ENCODE data around the gene ZSWIM5. TPM values are rescaled to one million over a fixed set of nuclear protein-coding genes. Genes with fewer than 3 reads are reported as not detected.
A peak's percentile ranks its signal among the peaks of the same experiment; 100 is the strongest.
"Not testable (repeated sequence)": the region's sequence is repeated elsewhere in the genome, so short reads cannot be mapped to it uniquely, and the experiment has no call there.

ZSWIM5 gene
- total RNA-seq: 1 to 10 TPM; 2.0 to 3.5 TPM

- ATAC-seq (ENCODE audit: insufficient number of reproducible peaks, low FRiP score, low read depth) (peak; percentile 59), DNase-seq (ENCODE audit: low spot score) (no peak)
- no peak for TF ChIP-seq CTCF (IDR thresholded peaks at IDR 0.05)
- Histone ChIP-seq H3K27ac (peak within 1 kb of the TSS; percentile 71 to 73), H3K27me3 (replicated peaks; ENCODE audit: insufficient read depth) (no peaks in the 10 kb centered on the region), H3K9me3 (no peaks in the 10 kb centered on the region), H3K4me3 (peak within 1 kb of the TSS; percentile 82), H3K4me1 (ENCODE audit: control insufficient read depth in 1 of 2, low read depth in 2 of 2) (peaks cover 0 to 7% of the 10 kb centered on the region in 2 donors), H3K36me3 (no peaks in the 10 kb centered on the region)
Measured at GRCh38 chr1:45205910-45206721, at the start of gene ZSWIM5. Gene ZSWIM5 (minus strand): TSS chr1:45206605. CDS start chr1:45206350, 255 bp downstream.

- no peak for ATAC-seq (ENCODE audit: insufficient number of reproducible peaks, low FRiP score, low read depth)
- no peak overlapping the region for H3K4me3 ChIP-seq
- no peaks in the 10 kb centered on the region for H3K36me3 ChIP-seq
- TF ChIP-seq CTCF (IDR thresholded peaks at IDR 0.05): no peak
- no peak for DNase-seq (ENCODE audit: low spot score)
- peaks cover 9% of the 10 kb centered on the region for H3K9me3 ChIP-seq
- no peak overlapping the region for H3K27ac ChIP-seq
- no peaks in the 10 kb centered on the region for H3K27me3 ChIP-seq (replicated peaks; ENCODE audit: insufficient read depth)
- H3K4me1 ChIP-seq (ENCODE audit: control insufficient read depth in 1 of 2, low read depth in 2 of 2): no peaks in the 10 kb centered on the region
Measured at GRCh38 chr1:45254490-45254889, 48.1 kb upstream of the ZSWIM5 start.

GRCh38 chr1:45250544-45250943 lies 44.1 kb upstream of the ZSWIM5 start:
- no peak for ATAC-seq (ENCODE audit: insufficient number of reproducible peaks, low FRiP score, low read depth)
- no peaks in the 10 kb centered on the region for H3K9me3 ChIP-seq
- TF ChIP-seq CTCF (IDR thresholded peaks at IDR 0.05): no peak
- H3K27me3 ChIP-seq (replicated peaks; ENCODE audit: insufficient read depth): no peaks in the 10 kb centered on the region
- no peak for DNase-seq (ENCODE audit: low spot score)
- H3K4me3 ChIP-seq: no peak overlapping the region
- H3K4me1 ChIP-seq (ENCODE audit: control insufficient read depth in 1 of 2, low read depth in 2 of 2): no peaks in the 10 kb centered on the region
- no peak overlapping the region for H3K27ac ChIP-seq
- H3K36me3 ChIP-seq: no peaks in the 10 kb centered on the region

- ATAC-seq (ENCODE audit: insufficient number of reproducible peaks, low FRiP score, low read depth); H3K4me3 ChIP-seq; DNase-seq (ENCODE audit: low spot score); H3K27ac ChIP-seq; H3K9me3 ChIP-seq; H3K4me1 ChIP-seq (ENCODE audit: control insufficient read depth in 1 of 2, low read depth in 2 of 2); H3K27me3 ChIP-seq (replicated peaks; ENCODE audit: insufficient read depth); H3K36me3 ChIP-seq: not testable (repeated sequence)
Measured at GRCh38 chr1:45248004-45248403, 41.6 kb upstream of the ZSWIM5 start.

- ATAC-seq (ENCODE audit: insufficient number of reproducible peaks, low FRiP score, low read depth): peak; percentile 87
- Histone ChIP-seq H3K9me3 (no peaks in the 10 kb centered on the region), H3K4me1 (ENCODE audit: control insufficient read depth in 1 of 2, low read depth in 2 of 2) (no peaks in the 10 kb centered on the region), H3K36me3 (no peaks in the 10 kb centered on the region), H3K27ac (peak overlapping the region in 1 of 2 donors; percentile 41), H3K27me3 (replicated peaks; ENCODE audit: insufficient read depth) (no peaks in the 10 kb centered on the region), H3K4me3 (no peak overlapping the region)
- no peak for DNase-seq (ENCODE audit: low spot score)
- no peak for TF ChIP-seq CTCF (IDR thresholded peaks at IDR 0.05)
Measured at GRCh38 chr1:45246760-45247159, 40.4 kb upstream of the ZSWIM5 start.

GRCh38 chr1:45246359-45246758 lies 40.0 kb upstream of the ZSWIM5 start:
- ATAC-seq (ENCODE audit: insufficient number of reproducible peaks, low FRiP score, low read depth): not testable (repeated sequence)

More at GRCh38 chr1:45246359-45246758, 40.0 kb upstream of the ZSWIM5 start:
- peak overlapping the region in 1 of 2 donors; percentile 41 for H3K27ac ChIP-seq
- not testable (repeated sequence) for H3K27me3 ChIP-seq (replicated peaks; ENCODE audit: insufficient read depth); DNase-seq (ENCODE audit: low spot score); H3K4me3 ChIP-seq; H3K9me3 ChIP-seq; H3K4me1 ChIP-seq (ENCODE audit: control insufficient read depth in 1 of 2, low read depth in 2 of 2); H3K36me3 ChIP-seq

Measured in thoracic aorta (tissue), 2 donors.